Right lobe of liver (tissue), 4 donors: ENCODE measurements around the gene DUSP5.

ENCODE experiments used
- CTCF ChIP-seq, 4 donors: fragments of 200-600 bp in 3 of 4; fragments of 450-650 bp in 1 of 4; IDR thresholded peaks; one replicate each; pipeline versions ENCODE4 v1.5.1 to v1.8.0; 2016 to 2022; ENCODE audit warnings: antibody characterized with exemption in 4 of 4, mild to moderate bottlenecking in 2 of 4
- POLR2A ChIP-seq: fragments of 450-650 bp; IDR thresholded peaks from one replicate; pipeline ENCODE4 v1.6.1; 2017; ENCODE audit warnings: antibody characterized with exemption, mild to moderate bottlenecking
- donor health status: DM: no; HTN: no; CAD: no.
- donor health status: DM: no; HTN: no; CAD: no.
- donor health status: DM: no; HTN: yes; CAD: no.

GRCh38 chr10:110533149-110533548, 35.4 kb downstream of the DUSP5 start:
- no peak for TF ChIP-seq CTCF (IDR thresholded peaks at IDR 0.05)
- TF ChIP-seq POLR2A = no peak
